ENCODE measurements around the gene ABCB6.
"Not testable (repeated sequence)": the region's sequence is repeated elsewhere in the genome, so short reads cannot be mapped to it uniquely, and the experiment has no call there.

The ABCB6 gene

DNA sequence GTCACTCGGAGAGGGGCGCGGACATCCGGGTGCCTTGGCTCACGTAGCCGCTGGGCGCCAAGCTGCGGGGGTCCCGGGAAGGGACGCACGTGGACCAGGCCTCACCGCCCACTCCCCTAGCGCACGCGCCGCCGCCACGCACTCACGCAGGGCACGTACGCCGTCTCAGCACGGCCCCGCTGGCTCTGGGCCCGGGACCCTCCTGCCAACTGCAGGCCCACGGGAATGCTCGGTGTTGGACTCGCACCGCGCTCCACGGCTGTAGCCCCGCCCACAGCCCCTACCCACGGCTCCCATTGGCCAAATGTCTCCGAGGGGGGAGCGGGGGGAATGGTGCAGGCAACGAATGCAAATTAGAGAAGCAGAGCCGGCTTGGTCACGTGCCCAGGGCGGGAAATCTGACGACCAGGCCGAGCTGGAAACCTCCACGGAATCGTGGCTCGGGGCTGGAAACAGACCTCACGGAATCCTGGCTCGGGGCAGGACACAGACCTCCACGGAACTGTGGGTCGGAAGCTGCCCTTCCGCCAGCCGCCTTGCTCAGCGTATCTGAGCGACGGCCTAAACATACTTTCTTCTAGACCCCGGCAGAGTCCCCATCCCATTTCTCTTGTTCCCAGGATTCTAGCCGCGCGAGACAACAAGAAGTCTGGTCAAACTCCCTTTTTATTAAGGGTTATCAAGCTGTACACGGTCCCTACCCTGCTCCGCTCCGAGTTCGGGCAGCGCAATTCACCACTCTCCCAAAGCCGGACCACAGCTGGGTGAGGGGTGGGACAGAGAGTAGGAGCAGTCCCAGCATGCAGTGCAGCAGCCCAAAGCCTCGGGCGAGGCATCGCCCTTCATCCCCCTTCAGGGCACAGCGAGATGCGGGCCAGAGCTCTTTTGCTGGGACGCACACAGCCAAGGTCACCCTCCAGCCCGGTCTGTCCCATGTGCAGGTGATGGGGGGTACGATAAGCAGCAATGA is at the start of gene ABCB6:
ABCB6 (minus strand) TSS at position 227 of the 970 bp plus-strand sequence. CDS start 285 bp downstream, outside the sequence.
- peak; percentile 69 for DNase-seq (ENCODE audit: low read depth)
- peak within 1 kb of the TSS; percentile 53 for H3K4me3 ChIP-seq (ENCODE audit: control insufficient read depth, low read depth, low read length)
- TF ChIP-seq, protein P1, sequence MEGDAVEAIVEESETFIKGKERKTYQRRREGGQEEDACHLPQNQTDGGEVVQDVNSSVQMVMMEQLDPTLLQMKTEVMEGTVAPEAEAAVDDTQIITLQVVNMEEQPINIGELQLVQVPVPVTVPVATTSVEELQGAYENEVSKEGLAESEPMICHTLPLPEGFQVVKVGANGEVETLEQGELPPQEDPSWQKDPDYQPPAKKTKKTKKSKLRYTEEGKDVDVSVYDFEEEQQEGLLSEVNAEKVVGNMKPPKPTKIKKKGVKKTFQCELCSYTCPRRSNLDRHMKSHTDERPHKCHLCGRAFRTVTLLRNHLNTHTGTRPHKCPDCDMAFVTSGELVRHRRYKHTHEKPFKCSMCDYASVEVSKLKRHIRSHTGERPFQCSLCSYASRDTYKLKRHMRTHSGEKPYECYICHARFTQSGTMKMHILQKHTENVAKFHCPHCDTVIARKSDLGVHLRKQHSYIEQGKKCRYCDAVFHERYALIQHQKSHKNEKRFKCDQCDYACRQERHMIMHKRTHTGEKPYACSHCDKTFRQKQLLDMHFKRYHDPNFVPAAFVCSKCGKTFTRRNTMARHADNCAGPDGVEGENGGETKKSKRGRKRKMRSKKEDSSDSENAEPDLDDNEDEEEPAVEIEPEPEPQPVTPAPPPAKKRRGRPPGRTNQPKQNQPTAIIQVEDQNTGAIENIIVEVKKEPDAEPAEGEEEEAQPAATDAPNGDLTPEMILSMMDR (IDR thresholded peaks at IDR 0.05; ENCODE audit: control insufficient read depth, insufficient read depth, low read depth, low read length, missing control alignments): no peak

DNA sequence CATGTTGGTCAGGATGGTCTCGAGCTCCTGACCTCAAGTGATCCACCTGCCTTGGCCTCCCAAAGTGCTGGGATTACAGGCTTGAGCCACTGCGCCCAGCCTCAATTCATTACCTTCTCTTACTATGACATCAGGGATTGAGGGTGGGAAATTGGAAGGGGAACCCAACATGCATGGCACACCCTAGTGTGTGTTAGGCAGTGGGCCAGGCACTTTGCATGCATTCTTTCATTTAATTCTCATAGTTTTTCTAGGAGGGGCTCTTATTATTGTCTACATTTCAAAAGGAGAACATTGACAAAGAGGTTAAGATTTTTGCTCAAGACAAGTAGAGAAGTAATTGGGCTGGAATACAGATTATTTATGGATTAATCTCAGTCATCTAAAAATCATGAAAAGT is 49.5 kb upstream of the ABCB6 start:
- TF ChIP-seq, protein P1 (IDR thresholded peaks at IDR 0.05; ENCODE audit: control insufficient read depth, insufficient read depth, low read depth, low read length, missing control alignments): no peak
- DNase-seq (ENCODE audit: low read depth): no peak
- H3K4me3 ChIP-seq (ENCODE audit: control insufficient read depth, low read depth, low read length): no peak overlapping the region

- DNase-seq (ENCODE audit: low read depth): no peak
- H3K4me3 ChIP-seq (ENCODE audit: control insufficient read depth, low read depth, low read length): no peak overlapping the region
- TF ChIP-seq, protein P1 (IDR thresholded peaks at IDR 0.05; ENCODE audit: control insufficient read depth, insufficient read depth, low read depth, low read length, missing control alignments): no peak
These were observed 48.1 kb upstream of the ABCB6 start for GRCh38 chr2:219266886-219267285.

- TF ChIP-seq, protein P1 (IDR thresholded peaks at IDR 0.05; ENCODE audit: control insufficient read depth, insufficient read depth, low read depth, low read length, missing control alignments): no peak
- no peak overlapping the region for H3K4me3 ChIP-seq (ENCODE audit: control insufficient read depth, low read depth, low read length)
- DNase-seq (ENCODE audit: low read depth): no peak
These were observed 47.5 kb upstream of the ABCB6 start for GRCh38 chr2:219266232-219266631.

DNA sequence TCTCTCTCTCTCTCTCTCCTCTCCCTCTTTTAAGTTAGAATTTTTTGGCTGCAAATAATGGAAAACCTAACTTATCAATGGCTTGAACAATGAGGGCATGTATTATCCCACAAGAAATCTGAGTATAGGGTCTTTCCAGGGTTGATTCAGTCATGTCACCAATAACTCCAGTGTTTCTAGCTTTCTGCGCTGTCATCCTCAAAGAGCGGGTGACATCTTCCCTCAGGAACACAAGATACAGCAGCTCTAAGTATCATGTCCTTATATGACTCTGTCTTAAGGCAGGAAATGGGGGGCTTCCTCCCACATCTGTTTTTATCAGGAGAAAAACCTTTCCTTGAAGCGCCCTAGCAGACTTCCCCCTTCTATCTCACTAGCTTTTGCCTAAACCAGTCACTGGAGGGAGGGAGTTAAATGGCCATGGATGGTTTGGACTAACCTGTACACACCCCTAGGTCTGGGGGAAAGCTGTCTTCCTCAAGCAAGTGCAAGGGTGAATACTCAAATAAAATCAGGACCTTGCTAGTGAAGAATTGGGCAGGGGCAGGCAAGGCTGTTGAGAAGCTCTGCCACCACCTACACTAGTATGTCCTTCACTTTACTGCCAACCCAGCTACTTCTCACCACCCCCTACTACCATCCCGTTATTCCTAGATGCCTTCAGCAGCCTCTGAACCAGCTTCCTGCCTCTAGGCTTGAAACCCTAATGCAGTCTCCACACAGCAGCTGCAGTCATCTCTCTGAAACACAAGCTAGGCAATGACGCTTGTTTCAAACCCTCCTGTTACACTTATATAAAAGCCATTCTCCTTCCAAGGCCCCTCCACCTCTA is 42.5 kb upstream of the ABCB6 start:
- no peak for DNase-seq (ENCODE audit: low read depth)
- H3K4me3 ChIP-seq (ENCODE audit: control insufficient read depth, low read depth, low read length): no peak overlapping the region
- TF ChIP-seq, protein P1 (IDR thresholded peaks at IDR 0.05; ENCODE audit: control insufficient read depth, insufficient read depth, low read depth, low read length, missing control alignments): no peak

DNA sequence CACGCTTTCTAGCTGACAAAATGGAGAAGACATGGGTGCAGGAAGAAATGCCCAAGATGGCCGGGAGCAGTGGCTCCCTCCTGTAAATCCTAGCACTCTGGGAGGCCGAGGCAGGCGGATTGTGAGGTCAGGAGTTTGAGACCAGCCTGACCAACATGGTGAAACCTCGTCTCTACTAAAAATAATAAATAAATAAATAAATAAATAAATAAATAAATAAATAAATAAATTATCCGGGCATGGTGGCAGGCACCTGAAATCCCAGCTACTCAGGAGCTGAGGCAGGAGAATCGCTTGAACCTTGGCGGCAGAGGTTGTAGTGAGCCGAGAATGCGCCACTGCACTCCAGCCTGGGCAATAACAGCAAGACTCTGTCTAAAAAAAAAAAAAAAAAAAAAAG is 40.2 kb upstream of the ABCB6 start:
- not testable (repeated sequence) for H3K4me3 ChIP-seq (ENCODE audit: control insufficient read depth, low read depth, low read length); DNase-seq (ENCODE audit: low read depth)

Data from AG09309 (cell line).